OCI-LY7 (cell line): ENCODE data around the gene FRAS1. TPM values are rescaled to one million over a fixed set of nuclear protein-coding genes. Genes with fewer than 3 reads are reported as not detected.

Source experiments
- BruUV-seq: library from RNA; stranded (reverse); fragments of 400-500 nt; replicated peaks from 2 replicates; lab custom pipeline; 2021; lab: Mats Ljungman, UMichigan
- CTCF ChIA-PET: fragments of 300-600 bp; sonication (Branson Sonifier 250); formaldehyde crosslinking; loops from one replicate; lab custom pipeline; 2022; ENCODE audit warnings: antibody characterized with exemption; ENCODE audit not compliant: unreplicated experiment; lab: Charles Lee
- POLR2A ChIA-PET: fragments of 300-600 bp; sonication (Branson Sonifier 250); formaldehyde crosslinking; loops from one replicate; lab custom pipeline; 2022; ENCODE audit warnings: antibody characterized with exemption; lab: Charles Lee
- DNase-seq: peaks from one replicate; pipeline ENCODE4 v3.0.0-alpha.2; 2015; ENCODE audit warnings: low spot score
- H2AFZ ChIP-seq: fragments of 200-600 bp; sonication (generic), shearing (Covaris generic); 2 replicates; pipeline ENCODE4 v1.6.1; 2014; ENCODE audit warnings: mild to moderate bottlenecking, antibody characterized with exemption, low read length, moderate library complexity
- H3K27ac ChIP-seq: fragments of 200-600 bp; sonication (generic); 2 replicates; pipeline ENCODE4 v1.5.1; 2014; ENCODE audit warnings: mixed run types, low read depth, mild to moderate bottlenecking, moderate library complexity, low read length, inconsistent platforms; ENCODE audit not compliant: poor library complexity, severe bottlenecking
- H3K36me3 ChIP-seq: fragments of 200-600 bp; sonication (generic); 2 replicates; pipeline ENCODE4 v1.6.1; 2014; ENCODE audit warnings: mild to moderate bottlenecking, antibody characterized with exemption, low read length, moderate library complexity, mixed read lengths; ENCODE audit not compliant: insufficient read depth
- H3K4me1 ChIP-seq: fragments of 200-600 bp; sonication (generic); 2 replicates; pipeline ENCODE4 v1.5.1; 2014; ENCODE audit warnings: mild to moderate bottlenecking, low read length; ENCODE audit not compliant: insufficient read depth, poor library complexity, severe bottlenecking
- H3K4me2 ChIP-seq: fragments of 200-600 bp; sonication (generic); 2 replicates; pipeline ENCODE4 v1.6.1; 2014; ENCODE audit warnings: mild to moderate bottlenecking, low read length
- H3K4me3 ChIP-seq: fragments of 200-600 bp; sonication (generic); 2 replicates; pipeline ENCODE4 v1.5.1; 2014; ENCODE audit warnings: mild to moderate bottlenecking, low read depth, low read length; ENCODE audit not compliant: poor library complexity, severe bottlenecking
- H3K79me2 ChIP-seq: fragments of 200-600 bp; sonication (generic); 2 replicates; pipeline ENCODE4 v1.6.1; 2016; ENCODE audit warnings: low read depth, mild to moderate bottlenecking, low read length, moderate library complexity, mixed read lengths; ENCODE audit not compliant: insufficient read depth
- H3K9me2 ChIP-seq: fragments of 200-600 bp; sonication (generic); 2 replicates; pipeline ENCODE4 v1.6.1; 2016; ENCODE audit warnings: mild to moderate bottlenecking, low read length, mixed read lengths; ENCODE audit not compliant: insufficient read depth
- H3K9me3 ChIP-seq: fragments of 200-600 bp; sonication (generic); 2 replicates; pipeline ENCODE4 v1.6.1; 2014; ENCODE audit warnings: mild to moderate bottlenecking, mixed run types, low read length, mixed read lengths
- H4K20me1 ChIP-seq: fragments of 200-600 bp; sonication (generic); 2 replicates; pipeline ENCODE4 v1.6.1; 2014; ENCODE audit warnings: mild to moderate bottlenecking, antibody characterized with exemption, low read length, moderate library complexity, mixed read lengths; ENCODE audit not compliant: insufficient read depth
- CTCF ChIP-seq: fragments of 200-600 bp; sonication (generic); conservative IDR thresholded peaks from 2 replicates; pipeline ENCODE4 v1.5.1; 2014; ENCODE audit warnings: mild to moderate bottlenecking, antibody characterized with exemption, low read length, moderate library complexity, mixed read lengths
- EZH2phosphoT487 ChIP-seq: fragments of 200-600 bp; sonication (generic); IDR thresholded peaks from 2 replicates; pipeline ENCODE4 v1.6.1; 2018; ENCODE audit warnings: low read depth, borderline replicate concordance, mild to moderate bottlenecking, mixed run types, antibody characterized with exemption, low read length, moderate library complexity, mixed read lengths
- intact Hi-C: fragments of 100-400 bp; cut with micrococcal nuclease; formaldehyde crosslinking; loops from one replicate; pipeline ENCODE4 v1.10.0; 2022; ENCODE audit not compliant: unreplicated experiment
- total RNA-seq, 2 experiments: library from RNA; depleted of rRNA in 1 of 2; stranded (reverse); fragments of >200 nt in 1 of 2; shearing (Covaris generic) in 1 of 2; gene quantifications; 2 replicates each; pipeline ENCODE4 v1.2.3, GENCODE V29; 2014 to 2022

Gene FRAS1
- total RNA-seq, 2 experiments from 2014 or later, result 0.19 to 0.30 TPM

GRCh38 chr4:78152795-78153194 is 95.7 kb downstream of the FRAS1 start:
- Histone ChIP-seq H3K36me3 (no peaks in the 10 kb centered on the region), H4K20me1 (no peaks in the 10 kb centered on the region), H3K4me1 (no peaks in the 10 kb centered on the region), H2AFZ (no peak overlapping the region), H3K27ac (no peak overlapping the region), H3K9me3 (no peaks in the 10 kb centered on the region), H3K79me2 (no peaks in the 10 kb centered on the region), H3K4me2 (no peak overlapping the region), H3K4me3 (no peak overlapping the region), H3K9me2 (no peaks in the 10 kb centered on the region)
- intact Hi-C loops, result no loop called here
- DNase-seq, result no peak
- ChIA-PET CTCF (interaction anchor here (0.6 kb wide), 1 partner anchor 1546 kb away, joined by 4 read pairs; no protein-coding TSS in a partner anchor), POLR2A (interaction anchor here (0.6 to 1.7 kb wide), 2 partner anchors 10 to 652 kb away, joined by 4 to 5 read pairs; no protein-coding TSS in a partner anchor)
- BruUV-seq, result no TSS peak
- TF ChIP-seq CTCF (no peak), EZH2phosphoT487 (no peak)

DNA sequence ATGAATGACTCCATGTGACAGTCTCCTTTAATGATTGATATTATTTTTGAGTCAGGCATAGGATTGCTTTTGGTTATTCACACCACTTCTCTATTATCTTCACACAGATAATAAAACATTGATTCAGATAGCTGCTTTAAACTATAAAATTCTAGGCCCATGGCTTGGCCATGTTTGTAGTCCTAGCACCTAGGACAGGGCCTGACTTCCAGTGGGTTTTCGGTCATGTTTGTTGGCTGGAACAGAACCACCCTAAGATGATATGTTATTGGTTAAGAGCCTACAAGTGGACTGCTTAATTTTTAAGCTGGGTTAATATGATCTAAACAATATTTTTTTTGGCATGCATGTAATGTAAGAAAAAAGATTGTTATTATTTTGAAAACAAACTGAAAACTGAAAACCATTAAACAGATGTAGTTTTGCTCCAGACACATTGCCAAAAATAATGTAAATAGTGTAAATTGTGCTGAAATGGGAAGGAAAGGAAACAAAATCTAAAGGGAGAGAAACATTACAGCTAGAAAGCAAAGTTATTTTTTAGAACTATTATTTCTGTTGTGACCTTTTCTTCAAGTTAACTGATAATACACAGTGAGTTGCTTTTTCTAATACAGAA is 98.0 kb downstream of the FRAS1 start:
- no peaks in the 10 kb centered on the region for H3K4me1 ChIP-seq
- H3K9me3 ChIP-seq, result no peaks in the 10 kb centered on the region
- no peaks in the 10 kb centered on the region for H3K79me2 ChIP-seq
- ChIA-PET CTCF (no interaction called here), POLR2A (interaction anchor here (0.8 to 0.9 kb wide), 2 partner anchors 15 to 23 kb away, joined by 3 read pairs; no protein-coding TSS in a partner anchor)
- intact Hi-C loops, result no loop called here
- H4K20me1 ChIP-seq, result no peaks in the 10 kb centered on the region
- H3K9me2 ChIP-seq, result no peaks in the 10 kb centered on the region
- no peak overlapping the region for H3K4me3 ChIP-seq
- BruUV-seq, result no TSS peak
- DNase-seq, result no peak
- H3K27ac ChIP-seq, result no peak overlapping the region
- no peak overlapping the region for H2AFZ ChIP-seq
- no peak overlapping the region for H3K4me2 ChIP-seq
- TF ChIP-seq CTCF (no peak), EZH2phosphoT487 (no peak)
- H3K36me3 ChIP-seq, result no peaks in the 10 kb centered on the region

GRCh38 chr4:78155616-78156105 is 98.5 kb downstream of the FRAS1 start:
- no peaks in the 10 kb centered on the region for H3K4me1 ChIP-seq
- H2AFZ ChIP-seq, result no peak overlapping the region
- no peaks in the 10 kb centered on the region for H3K9me3 ChIP-seq
- CTCF ChIA-PET, result no interaction called here
- no TSS peak for BruUV-seq
- intact Hi-C loops, result no loop called here
- no peaks in the 10 kb centered on the region for H4K20me1 ChIP-seq
- no peak overlapping the region for H3K27ac ChIP-seq
- no peaks in the 10 kb centered on the region for H3K9me2 ChIP-seq
- POLR2A ChIA-PET, result interaction anchor here (0.8 to 0.9 kb wide), 2 partner anchors 15 to 24 kb away, joined by 3 read pairs; no protein-coding TSS in a partner anchor
- H3K4me2 ChIP-seq, result no peak overlapping the region
- no peak overlapping the region for H3K4me3 ChIP-seq
- no peaks in the 10 kb centered on the region for H3K36me3 ChIP-seq
- TF ChIP-seq EZH2phosphoT487, result no peak
- TF ChIP-seq CTCF, result no peak
- DNase-seq, result no peak
- H3K79me2 ChIP-seq, result no peaks in the 10 kb centered on the region
